DND-41 (cell line): ENCODE measurements around the gene ICE2.
"Not testable (repeated sequence)": the region's sequence is repeated elsewhere in the genome, so short reads cannot be mapped to it uniquely, and the experiment has no call there.

ENCODE experiments used
- ATAC-seq: fragments of 200-7000 bp; cut with Tn5 transposase; 3 replicates; pipeline ENCODE4 v1.9.1; 2021; ENCODE audit warnings: low read depth; ENCODE audit not compliant: insufficient read depth
- DNase-seq: peaks from one replicate; pipeline ENCODE4 v3.0.0-alpha.2; 2020
- H2AFZ ChIP-seq: 2 replicates; pipeline ENCODE4 v1.6.0; 2012; ENCODE audit warnings: low read depth, low read length
- H3K27ac ChIP-seq: 2 replicates; pipeline ENCODE4 v1.5.1; 2012; ENCODE audit warnings: low read length, inconsistent platforms
- H3K27me3 ChIP-seq: fragments of 200-600 bp; sonication (generic); 2 replicates; pipeline ENCODE4 v1.6.0; 2012; ENCODE audit warnings: low read length, mild to moderate bottlenecking, inconsistent platforms; ENCODE audit not compliant: insufficient read depth, poor library complexity
- H3K36me3 ChIP-seq: 2 replicates; pipeline ENCODE4 v1.5.1; 2012; ENCODE audit warnings: low read length, inconsistent platforms; ENCODE audit not compliant: insufficient read depth
- H3K4me1 ChIP-seq: 2 replicates; pipeline ENCODE4 v1.5.1; 2012; ENCODE audit warnings: mild to moderate bottlenecking, low read length; ENCODE audit not compliant: insufficient read depth
- H3K4me2 ChIP-seq: 2 replicates; pipeline ENCODE4 v1.6.0; 2012; ENCODE audit warnings: mild to moderate bottlenecking, moderate library complexity, low read length, inconsistent platforms; ENCODE audit not compliant: insufficient read depth
- H3K4me3 ChIP-seq, 2 experiments: fragments of 200-600 bp in 1 of 2; shearing (Covaris generic) in 1 of 2; 2 replicates each; pipeline ENCODE4 v1.5.1; 2012 to 2016; ENCODE audit warnings: inconsistent platforms in 2 of 2, low read length in 2 of 2, mild to moderate bottlenecking in 2 of 2, low read depth in 1 of 2, moderate library complexity in 1 of 2
- H3K79me2 ChIP-seq: 2 replicates; pipeline ENCODE4 v1.6.0; 2012; ENCODE audit warnings: low read length, inconsistent platforms; ENCODE audit not compliant: insufficient read depth
- H3K9ac ChIP-seq: 2 replicates; pipeline ENCODE4 v1.6.0; 2012; ENCODE audit warnings: low read depth, mild to moderate bottlenecking, inconsistent platforms, low read length, moderate library complexity
- H3K9me3 ChIP-seq: 2 replicates; pipeline ENCODE4 v1.5.1; 2012; ENCODE audit warnings: low read length, moderate library complexity, mild to moderate bottlenecking, inconsistent platforms; ENCODE audit not compliant: insufficient read depth, severe bottlenecking
- H4K20me1 ChIP-seq: 2 replicates; pipeline ENCODE4 v1.6.0; 2012; ENCODE audit warnings: low read length; ENCODE audit not compliant: insufficient read depth
- CTCF ChIP-seq: IDR thresholded peaks from 2 replicates; pipeline ENCODE4 v1.5.1; 2012; ENCODE audit warnings: borderline replicate concordance, low read length, moderate library complexity, mild to moderate bottlenecking; ENCODE audit not compliant: poor library complexity, severe bottlenecking; ENCODE audit errors: extremely low read depth
- EZH2 ChIP-seq: IDR thresholded peaks from 3 replicates; pipeline ENCODE4 v1.6.1; 2012; ENCODE audit warnings: borderline replicate concordance, low read depth, mild to moderate bottlenecking, moderate library complexity, low read length, inconsistent platforms; ENCODE audit not compliant: severe bottlenecking

Gene ICE2

GRCh38 chr15:60405399-60405798 lies 73.5 kb downstream of the ICE2 start:
- peaks cover 6% of the 10 kb centered on the region; the same call in 1 of the 2 replicates for H3K4me1 ChIP-seq

GRCh38 chr15:60404351-60404750 lies 74.6 kb downstream of the ICE2 start:
- not testable (repeated sequence) for H3K79me2 ChIP-seq, H3K4me3 ChIP-seq, DNase-seq, H4K20me1 ChIP-seq, H3K9me3 ChIP-seq, H3K36me3 ChIP-seq, H3K4me1 ChIP-seq, H2AFZ ChIP-seq, H3K27ac ChIP-seq, H3K27me3 ChIP-seq, H3K9ac ChIP-seq, H3K4me2 ChIP-seq, ATAC-seq

More at GRCh38 chr15:60405399-60405798, 73.5 kb downstream of the ICE2 start:
- no peak overlapping the region for H3K4me2 ChIP-seq
- no peak overlapping the region for H3K27ac ChIP-seq
- ATAC-seq: no peak
- H4K20me1 ChIP-seq: no peaks in the 10 kb centered on the region
- no peak overlapping the region for H3K9ac ChIP-seq
- TF ChIP-seq CTCF: no peak
- TF ChIP-seq EZH2: no peak
- H3K4me3 ChIP-seq: no peak overlapping the region
- no peaks in the 10 kb centered on the region for H3K79me2 ChIP-seq
- H3K9me3 ChIP-seq: no peaks in the 10 kb centered on the region
- no peak for DNase-seq
- H3K36me3 ChIP-seq: no peaks in the 10 kb centered on the region
- no peaks in the 10 kb centered on the region for H3K27me3 ChIP-seq
- H2AFZ ChIP-seq: no peak overlapping the region

- no peak overlapping the region for H3K4me2 ChIP-seq
- DNase-seq: no peak
- no peak for ATAC-seq
- H3K9ac ChIP-seq: no peak overlapping the region
- no peak overlapping the region for H2AFZ ChIP-seq
- peaks cover 23% of the 10 kb centered on the region for H3K27me3 ChIP-seq
- no peaks in the 10 kb centered on the region for H4K20me1 ChIP-seq
- H3K27ac ChIP-seq: no peak overlapping the region
- peaks cover 17% of the 10 kb centered on the region for H3K4me1 ChIP-seq
- TF ChIP-seq EZH2: no peak
- no peak for TF ChIP-seq CTCF
- no peaks in the 10 kb centered on the region for H3K79me2 ChIP-seq
- no peak overlapping the region for H3K4me3 ChIP-seq
- H3K9me3 ChIP-seq: no peaks in the 10 kb centered on the region
- no peaks in the 10 kb centered on the region for H3K36me3 ChIP-seq
These were observed 78.0 kb downstream of the ICE2 start for GRCh38 chr15:60400944-60401343.

GRCh38 chr15:60399931-60400330 lies 79.0 kb downstream of the ICE2 start:
- peaks cover 17% of the 10 kb centered on the region for H3K4me1 ChIP-seq
- DNase-seq: no peak
- H3K4me2 ChIP-seq: no peak overlapping the region

More at GRCh38 chr15:60399931-60400330, 79.0 kb downstream of the ICE2 start:
- Histone ChIP-seq H3K4me3 (no peak overlapping the region), H3K27me3 (peaks cover 23% of the 10 kb centered on the region), H3K79me2 (no peaks in the 10 kb centered on the region), H3K9ac (no peak overlapping the region), H3K27ac (no peak overlapping the region), H3K36me3 (no peaks in the 10 kb centered on the region), H3K9me3 (no peaks in the 10 kb centered on the region), H4K20me1 (no peaks in the 10 kb centered on the region), H2AFZ (no peak overlapping the region)
- TF ChIP-seq CTCF: no peak
- no peak for TF ChIP-seq EZH2
- ATAC-seq: no peak
